ENCODE data around the gene MYLK2. TPM values are rescaled to one million over a fixed set of nuclear protein-coding genes. Genes with fewer than 3 reads are reported as not detected.
"Not testable (repeated sequence)": the region's sequence is repeated elsewhere in the genome, so short reads cannot be mapped to it uniquely, and the experiment has no call there.

The MYLK2 gene
- total RNA-seq, 2 donors from 2014 or later, result not detected

DNA sequence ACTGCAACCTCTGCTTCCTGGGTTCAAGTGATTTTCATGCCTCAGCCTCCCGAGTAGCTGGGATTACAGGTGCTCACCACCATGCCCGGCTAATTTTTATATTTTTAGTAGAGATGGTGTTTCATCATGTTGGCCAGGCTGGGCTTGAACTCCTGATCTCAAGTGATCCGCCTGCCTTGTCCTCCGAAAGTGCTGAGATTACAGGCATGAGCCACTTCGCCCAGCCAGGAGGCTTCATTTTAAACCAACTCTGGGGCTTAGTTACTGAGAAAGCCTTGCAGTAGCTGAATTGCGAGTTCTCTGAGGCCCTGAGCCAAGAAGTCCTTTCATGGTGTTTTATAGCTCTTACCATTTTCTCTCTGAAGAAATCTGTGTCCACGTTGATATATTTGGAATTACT is 5.0 kb upstream of the MYLK2 start:
- DNase-seq (ENCODE audit: low spot score); intact Hi-C loops (cut with DNase I): not testable (repeated sequence)

- intact Hi-C loops (cut with DNase I), result no loop called here
- DNase-seq (ENCODE audit: low spot score), result no peak
These were observed 3.6 kb upstream of the MYLK2 start for GRCh38 chr20:31815408-31816188.

DNA sequence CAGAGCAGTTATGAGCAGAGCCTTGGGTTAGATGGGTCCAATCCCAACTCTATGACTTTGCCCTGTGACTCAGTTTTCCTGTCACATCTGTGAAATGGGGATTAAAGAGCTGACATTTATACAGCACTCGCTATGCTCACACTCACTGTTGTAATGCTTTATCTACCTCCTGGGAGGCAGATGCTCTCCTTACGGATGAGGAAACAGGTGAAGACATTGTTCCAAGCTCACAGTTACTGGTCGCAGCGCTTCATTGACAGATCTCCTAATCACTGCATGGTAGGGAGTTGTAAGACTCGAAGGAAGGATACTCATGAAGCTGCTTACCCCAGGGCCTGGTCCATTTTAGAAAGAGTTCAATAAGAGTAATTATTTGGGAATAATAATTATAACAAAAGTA is 2.9 kb upstream of the MYLK2 start:
- intact Hi-C loops (cut with DNase I), result no loop called here
- no peak for DNase-seq (ENCODE audit: low spot score)

DNA sequence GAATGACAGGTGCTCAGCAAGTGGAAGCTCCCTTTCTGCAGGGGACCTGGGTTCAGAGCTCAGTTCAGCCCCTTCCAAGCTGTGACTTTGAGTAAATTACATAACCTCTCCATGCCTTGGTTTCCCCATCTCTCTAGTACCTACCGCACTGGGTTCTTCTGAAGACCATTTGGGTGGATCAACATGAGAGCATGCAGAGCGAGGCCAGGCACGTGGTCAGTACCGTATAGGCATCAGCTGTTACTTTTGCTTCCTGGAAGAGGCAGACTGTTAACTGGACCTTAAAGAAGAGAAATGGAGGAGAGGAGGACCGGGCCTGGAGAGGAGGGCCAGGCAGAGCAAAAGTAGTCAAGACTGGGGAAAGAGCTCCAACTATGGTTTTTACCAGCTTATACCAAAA is 1.7 kb upstream of the MYLK2 start:
- no peak for DNase-seq (ENCODE audit: low spot score)

GRCh38 chr20:31818376-31818908 is 714 bp upstream of the MYLK2 start:
- intact Hi-C loops (cut with DNase I), result no loop called here
- no peak for DNase-seq (ENCODE audit: low spot score)

More for the DNA sequence above, 1.7 kb upstream of the MYLK2 start:
- intact Hi-C loops (cut with DNase I), result no loop called here

DNA sequence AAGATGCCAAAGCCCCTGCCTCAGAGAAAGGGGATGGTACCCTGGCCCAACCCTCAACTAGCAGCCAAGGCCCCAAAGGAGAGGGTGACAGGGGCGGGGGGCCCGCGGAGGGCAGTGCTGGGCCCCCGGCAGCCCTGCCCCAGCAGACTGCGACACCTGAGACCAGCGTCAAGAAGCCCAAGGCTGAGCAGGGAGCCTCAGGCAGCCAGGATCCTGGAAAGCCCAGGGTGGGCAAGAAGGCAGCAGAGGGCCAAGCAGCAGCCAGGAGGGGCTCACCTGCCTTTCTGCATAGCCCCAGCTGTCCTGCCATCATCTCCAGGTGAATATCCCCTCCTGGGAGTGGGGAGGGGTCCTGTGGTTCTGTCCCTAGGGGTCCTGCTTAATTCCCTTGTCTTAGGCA is 1.1 kb downstream of the MYLK2 start:
- intact Hi-C loops (cut with DNase I), result loop anchor here in 1 of 2 donors (5.0 kb wide), 2 partner anchors 142 to 212 kb away; no protein-coding TSS in a partner anchor
- no peak for DNase-seq (ENCODE audit: low spot score)

- intact Hi-C loops (cut with DNase I), result loop anchor here in 1 of 2 donors (5.0 kb wide), 2 partner anchors 141 to 211 kb away; no protein-coding TSS in a partner anchor
- no peak for DNase-seq (ENCODE audit: low spot score)
These were observed 2.3 kb downstream of the MYLK2 start for GRCh38 chr20:31821427-31821826.

DNA sequence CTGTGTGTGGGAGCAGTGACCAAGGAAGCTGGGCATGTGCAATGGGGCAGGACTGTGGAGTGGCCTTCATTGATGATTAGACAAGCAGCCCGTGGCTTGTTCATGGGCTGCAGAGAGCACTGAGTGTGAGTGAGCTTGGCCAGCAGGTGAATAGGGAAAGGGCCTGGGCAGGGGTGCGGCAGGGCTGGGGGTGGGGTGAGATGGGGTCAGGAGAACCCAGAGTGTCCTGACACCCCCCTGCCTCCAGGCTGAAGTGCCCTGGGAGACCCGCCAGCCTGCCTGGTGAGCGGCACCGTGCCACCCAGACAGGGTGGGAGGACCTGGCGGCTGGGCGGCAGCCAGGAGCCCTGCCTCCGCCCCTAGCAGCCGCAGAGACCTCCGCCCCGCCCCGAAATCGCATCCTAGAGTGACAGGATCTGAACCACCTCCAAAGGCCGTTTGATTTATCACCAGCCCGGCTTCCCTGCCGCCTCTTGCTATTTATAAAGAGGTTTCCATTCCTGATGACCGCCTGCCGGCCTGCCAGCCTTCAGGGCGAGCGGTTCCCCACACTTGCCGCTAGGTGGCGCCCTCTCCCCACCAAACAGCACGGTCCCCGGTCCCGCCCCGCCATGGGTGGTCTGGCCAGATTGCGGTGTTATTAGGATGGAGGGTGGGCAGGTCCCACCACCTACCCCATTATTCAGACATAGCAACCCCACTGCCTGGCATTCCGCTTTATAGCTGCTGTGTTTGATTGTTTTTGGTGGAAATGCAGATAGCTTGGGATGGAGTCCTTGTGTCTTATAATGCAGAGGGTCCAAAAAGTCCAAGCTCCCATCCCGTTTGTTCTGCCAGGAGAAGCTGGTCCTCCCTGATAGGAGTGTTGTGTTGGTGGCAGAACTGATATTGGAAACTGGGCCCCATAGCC is 3.5 kb downstream of the MYLK2 start:
- DNase-seq (ENCODE audit: low spot score), result peak; percentile 95
- intact Hi-C loops (cut with DNase I), result loop anchor here (2.0 to 5.0 kb wide), 3 partner anchors 140 to 210 kb away; no protein-coding TSS in a partner anchor

DNA sequence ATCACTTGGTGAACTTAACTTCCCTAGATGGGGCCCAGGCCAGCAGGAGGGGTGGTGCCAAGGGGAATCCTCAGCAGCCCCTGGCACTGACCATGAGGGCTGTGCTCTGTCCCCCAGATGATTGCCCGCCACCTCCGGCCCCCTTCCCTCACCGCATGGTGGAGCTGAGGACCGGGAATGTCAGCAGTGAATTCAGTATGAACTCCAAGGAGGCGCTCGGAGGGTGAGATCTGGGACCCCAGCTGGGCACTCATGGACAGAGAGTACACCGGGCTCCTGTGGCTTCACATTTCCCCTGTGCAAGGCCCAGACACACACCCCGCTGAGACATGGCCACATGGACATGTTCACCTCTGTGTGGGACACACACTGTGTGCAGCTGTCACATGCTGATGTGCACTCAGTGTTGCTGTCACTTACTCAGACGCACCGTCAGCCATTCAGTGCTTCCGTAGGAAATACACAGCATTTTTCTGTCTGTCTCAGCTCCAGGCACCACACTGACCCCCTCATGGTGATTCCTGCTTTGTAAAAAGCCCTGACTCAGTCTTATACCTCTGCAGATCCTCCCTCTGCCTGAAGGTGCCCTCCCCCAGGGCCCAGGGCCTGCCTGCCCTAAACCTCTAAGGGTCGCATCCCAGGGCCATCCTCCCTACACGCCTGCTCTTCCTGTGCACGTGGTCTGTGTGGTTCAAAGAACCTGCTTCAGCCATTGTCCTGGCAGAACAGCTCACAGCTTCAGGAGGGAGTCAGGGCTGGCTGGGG is 4.4 kb downstream of the MYLK2 start:
- intact Hi-C loops (cut with DNase I), result loop anchor here (2.0 to 5.0 kb wide), 3 partner anchors 139 to 209 kb away; no protein-coding TSS in a partner anchor
- peak; percentile 64 for DNase-seq (ENCODE audit: low spot score)

DNA sequence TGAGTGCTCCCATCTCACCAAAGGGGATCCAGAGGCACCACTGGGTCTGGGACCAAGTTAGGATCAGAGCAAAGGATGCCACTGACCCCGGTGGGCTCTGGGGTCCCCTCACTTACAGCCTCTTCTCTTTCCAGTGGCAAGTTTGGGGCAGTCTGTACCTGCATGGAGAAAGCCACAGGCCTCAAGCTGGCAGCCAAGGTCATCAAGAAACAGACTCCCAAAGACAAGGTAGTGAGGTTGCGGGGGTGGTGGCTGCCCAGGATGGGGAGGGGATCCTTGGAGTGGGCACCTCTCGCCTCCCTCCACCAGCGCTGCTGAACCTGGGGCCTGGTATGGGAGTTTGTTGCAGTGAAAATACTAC is 4.9 kb downstream of the MYLK2 start:
- intact Hi-C loops (cut with DNase I), result loop anchor here in 1 of 2 donors (5.0 kb wide), 2 partner anchors 138 to 208 kb away; no protein-coding TSS in a partner anchor
- DNase-seq (ENCODE audit: low spot score), result peak; percentile 38

- DNase-seq (ENCODE audit: low spot score), result peak; percentile 41
- intact Hi-C loops (cut with DNase I), result loop anchor here in 1 of 2 donors (5.0 kb wide), 2 partner anchors 138 to 208 kb away; no protein-coding TSS in a partner anchor
These were observed 5.6 kb downstream of the MYLK2 start for GRCh38 chr20:31824554-31825313.

- DNase-seq (ENCODE audit: low spot score), result no peak
- intact Hi-C loops (cut with DNase I), result no loop called here
These were observed 6.9 kb downstream of the MYLK2 start for GRCh38 chr20:31826074-31826473.

DNA sequence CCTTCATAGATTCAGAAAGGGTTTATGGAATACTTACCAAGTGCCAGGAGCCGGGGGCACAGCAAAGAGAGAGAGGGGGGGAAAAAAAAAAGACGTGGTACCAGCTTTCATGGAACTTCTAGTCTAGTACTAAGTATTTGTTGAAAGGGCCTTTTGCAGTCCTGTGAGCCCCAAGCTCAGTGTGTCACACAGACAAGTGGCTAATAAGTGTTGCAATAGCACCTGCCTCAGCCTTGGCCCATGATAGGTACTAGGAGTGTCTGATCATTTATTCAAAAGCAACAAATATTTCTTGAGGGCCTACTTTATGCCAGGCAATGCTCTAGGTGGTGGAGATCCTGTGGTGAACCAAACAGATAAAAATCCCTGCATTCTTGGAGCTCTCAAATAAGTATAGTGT is 7.9 kb downstream of the MYLK2 start:
- intact Hi-C loops (cut with DNase I), result no loop called here
- DNase-seq (ENCODE audit: low spot score), result no peak

DNA sequence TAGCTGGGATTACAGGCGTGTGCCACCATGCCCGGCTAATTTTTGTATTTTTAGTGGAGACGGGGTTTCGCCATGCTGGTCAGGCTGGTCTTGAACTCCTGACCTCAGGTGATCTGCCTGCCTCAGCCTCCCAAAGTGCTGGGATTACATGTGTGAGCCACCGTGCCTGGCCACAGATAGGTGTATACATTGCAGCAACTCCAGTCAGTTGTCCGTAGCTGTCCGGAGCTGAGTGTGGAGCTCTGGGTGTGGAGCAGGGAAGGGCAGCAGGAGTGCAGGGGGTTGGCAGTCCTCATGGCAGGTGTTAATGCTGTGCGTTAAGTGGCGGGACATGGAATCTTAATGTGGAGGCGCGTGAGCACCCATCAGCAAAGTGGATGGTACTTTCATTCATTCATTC is 8.9 kb downstream of the MYLK2 start:
- intact Hi-C loops (cut with DNase I); DNase-seq (ENCODE audit: low spot score): not testable (repeated sequence)

- intact Hi-C loops (cut with DNase I), result no loop called here
- DNase-seq (ENCODE audit: low spot score), result no peak
These were observed 10.6 kb downstream of the MYLK2 start for GRCh38 chr20:31829731-31830130.

- no peak for DNase-seq (ENCODE audit: low spot score)
- intact Hi-C loops (cut with DNase I), result no loop called here
These were observed 11.3 kb downstream of the MYLK2 start for GRCh38 chr20:31830406-31830981.

DNA sequence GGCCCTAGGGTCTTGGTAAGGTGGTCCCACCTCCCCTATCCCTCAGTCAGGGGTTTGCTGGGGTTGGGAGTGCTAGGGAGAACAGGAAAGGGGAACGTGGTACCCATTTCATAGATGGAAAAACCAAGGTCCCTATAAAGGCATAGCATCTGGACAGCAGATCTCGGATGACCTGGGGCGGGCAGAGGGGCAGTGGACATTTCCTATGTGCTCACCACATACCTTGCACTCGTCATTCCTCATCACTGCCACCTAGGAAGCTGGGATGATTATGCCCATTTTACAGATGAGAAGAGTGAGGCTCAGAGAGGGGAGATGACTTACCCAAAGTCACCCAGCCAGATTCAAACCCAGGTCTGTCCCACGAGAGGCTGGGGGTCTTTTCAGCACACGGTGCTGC is 12.1 kb downstream of the MYLK2 start:
- intact Hi-C loops (cut with DNase I), result no loop called here
- no peak for DNase-seq (ENCODE audit: low spot score)

DNA sequence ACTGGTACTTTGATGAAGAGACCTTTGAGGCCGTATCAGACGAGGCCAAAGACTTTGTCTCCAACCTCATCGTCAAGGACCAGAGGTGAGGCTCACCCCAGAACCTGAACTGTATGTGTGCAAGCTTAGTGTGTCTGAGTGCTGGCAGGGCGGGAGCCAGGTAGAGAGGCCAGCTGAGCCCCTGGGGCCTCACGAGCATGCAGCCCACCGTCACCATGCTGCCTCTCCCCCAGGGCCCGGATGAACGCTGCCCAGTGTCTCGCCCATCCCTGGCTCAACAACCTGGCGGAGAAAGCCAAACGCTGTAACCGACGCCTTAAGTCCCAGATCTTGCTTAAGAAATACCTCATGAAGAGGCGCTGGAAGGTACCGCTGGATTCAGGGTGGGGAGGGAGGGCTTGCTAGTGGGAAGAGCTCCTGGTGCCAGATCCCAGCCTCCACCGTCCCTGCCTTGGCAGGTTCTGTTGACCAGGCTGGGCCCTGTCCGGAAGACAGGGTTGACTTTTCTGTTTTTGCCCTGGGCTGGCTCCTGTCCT is 12.7 kb downstream of the MYLK2 start:
- no peak for DNase-seq (ENCODE audit: low spot score)
- intact Hi-C loops (cut with DNase I), result no loop called here
